ENCODE results near the gene ASL.
"Not testable (repeated sequence)": the region's sequence is repeated elsewhere in the genome, so short reads cannot be mapped to it uniquely, and the experiment has no call there.

- not testable (repeated sequence) for TF ChIP-seq POLR2A (IDR thresholded peaks at IDR 0.05; ENCODE audit: borderline replicate concordance, extremely low read depth, insufficient read depth, insufficient read length); TCF7L2 (IDR thresholded peaks at IDR 0.05; ENCODE audit: borderline replicate concordance, extremely low read depth, insufficient read depth, insufficient read length); ZNF274 (IDR thresholded peaks at IDR 0.05; ENCODE audit: low read depth, low read length); POLR2AphosphoS5 (IDR thresholded peaks at IDR 0.05; ENCODE audit: low read depth, low read length); CTCF (IDR thresholded peaks at IDR 0.05 in 2 of 3, conservative IDR thresholded peaks at IDR 0.05 in 1 of 3; ENCODE audit: borderline replicate concordance in 1 of 3, insufficient read depth in 1 of 3, low read depth in 2 of 3, low read length in 2 of 3); EZH2 (IDR thresholded peaks at IDR 0.05); MAX (IDR thresholded peaks at IDR 0.05); SRF (IDR thresholded peaks at IDR 0.05; ENCODE audit: low read depth)
These were observed 32.8 kb downstream of the ASL start for GRCh38 chr7:66108410-66108809.
